HG03139 (cell line): Measurements from ENCODE around the gene DGCR2.
"Not testable (repeated sequence)": the region's sequence is repeated elsewhere in the genome, so short reads cannot be mapped to it uniquely, and the experiment has no call there.

Source experiments
- ATAC-seq: cut with Tn5 transposase; IDR thresholded peaks from one replicate; pipeline ENCODE4 v1.9.1; 2021; ENCODE audit not compliant: unreplicated experiment

Gene DGCR2

GRCh38 chr22:19084586-19084985 lies 37.6 kb downstream of the DGCR2 start:
- not testable (repeated sequence) for ATAC-seq

GRCh38 chr22:19084126-19084525 lies 38.1 kb downstream of the DGCR2 start:
- ATAC-seq: not testable (repeated sequence)

- no peak for ATAC-seq
Observed at GRCh38 chr22:19082793-19083192, 39.4 kb downstream of the DGCR2 start.

DNA sequence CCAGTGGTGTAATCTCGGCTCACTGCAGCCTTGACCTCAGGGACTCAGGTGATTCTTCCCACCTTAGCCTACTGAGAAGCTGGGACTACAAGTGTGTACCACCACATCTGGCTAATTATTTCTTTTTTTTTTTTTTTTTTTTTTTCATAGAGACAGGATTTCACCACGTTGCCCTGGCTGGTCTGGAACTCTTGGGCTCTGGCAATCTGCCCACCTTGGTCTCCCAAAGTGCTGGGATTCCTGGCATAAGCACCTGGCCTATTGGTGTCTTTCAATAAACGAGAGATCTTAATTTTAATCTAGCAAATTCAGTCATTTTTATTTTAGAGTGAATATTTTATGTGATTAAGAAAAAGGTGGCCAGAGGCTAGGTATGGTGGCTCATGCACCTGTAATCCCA lies 40.1 kb downstream of the DGCR2 start:
- ATAC-seq: no peak

GRCh38 chr22:19081351-19081750 lies 40.9 kb downstream of the DGCR2 start:
- no peak for ATAC-seq

- no peak for ATAC-seq
Observed at GRCh38 chr22:19080853-19081252, 41.4 kb downstream of the DGCR2 start.

DNA sequence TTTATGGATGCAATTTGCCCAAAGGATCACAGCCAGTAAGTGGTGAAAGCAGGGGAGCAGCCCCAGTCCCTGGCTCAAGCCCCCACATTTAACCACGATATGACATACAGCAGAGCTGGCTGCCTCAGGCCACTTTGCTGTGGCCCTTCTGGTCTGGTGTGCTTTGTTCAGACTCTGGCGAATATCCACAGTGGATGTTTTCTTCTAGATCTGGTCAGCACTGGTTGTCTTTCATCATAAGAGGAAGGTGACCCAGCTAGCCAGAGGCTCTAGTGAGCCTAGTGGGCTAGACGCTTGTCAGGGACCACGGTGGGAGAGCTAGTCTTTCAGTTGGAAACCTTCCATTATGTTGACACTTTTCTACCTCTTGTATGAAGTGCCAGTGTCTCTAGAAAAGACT lies 42.5 kb downstream of the DGCR2 start:
- no peak for ATAC-seq

- no peak for ATAC-seq
Observed at GRCh38 chr22:19075404-19075803, 46.8 kb downstream of the DGCR2 start.

DNA sequence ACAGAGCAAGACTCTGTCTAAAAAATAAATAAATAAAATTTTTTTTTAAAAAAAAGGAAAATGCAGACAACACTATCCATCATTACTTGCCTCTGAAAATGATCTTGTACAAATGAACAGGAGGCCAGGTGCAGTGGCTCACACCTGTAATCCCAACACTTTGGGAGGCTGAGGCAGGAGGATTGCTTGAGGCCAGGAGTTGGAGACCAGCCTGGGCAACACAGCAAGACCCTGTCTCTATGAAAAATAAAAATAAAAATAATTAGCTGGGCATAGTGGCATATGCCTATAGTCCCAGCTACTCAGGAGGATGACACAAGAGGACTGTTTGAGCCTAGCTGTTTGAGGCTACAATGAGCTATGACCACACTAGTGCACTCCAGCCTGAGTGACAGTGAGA lies 49.4 kb downstream of the DGCR2 start:
- not testable (repeated sequence) for ATAC-seq

DNA sequence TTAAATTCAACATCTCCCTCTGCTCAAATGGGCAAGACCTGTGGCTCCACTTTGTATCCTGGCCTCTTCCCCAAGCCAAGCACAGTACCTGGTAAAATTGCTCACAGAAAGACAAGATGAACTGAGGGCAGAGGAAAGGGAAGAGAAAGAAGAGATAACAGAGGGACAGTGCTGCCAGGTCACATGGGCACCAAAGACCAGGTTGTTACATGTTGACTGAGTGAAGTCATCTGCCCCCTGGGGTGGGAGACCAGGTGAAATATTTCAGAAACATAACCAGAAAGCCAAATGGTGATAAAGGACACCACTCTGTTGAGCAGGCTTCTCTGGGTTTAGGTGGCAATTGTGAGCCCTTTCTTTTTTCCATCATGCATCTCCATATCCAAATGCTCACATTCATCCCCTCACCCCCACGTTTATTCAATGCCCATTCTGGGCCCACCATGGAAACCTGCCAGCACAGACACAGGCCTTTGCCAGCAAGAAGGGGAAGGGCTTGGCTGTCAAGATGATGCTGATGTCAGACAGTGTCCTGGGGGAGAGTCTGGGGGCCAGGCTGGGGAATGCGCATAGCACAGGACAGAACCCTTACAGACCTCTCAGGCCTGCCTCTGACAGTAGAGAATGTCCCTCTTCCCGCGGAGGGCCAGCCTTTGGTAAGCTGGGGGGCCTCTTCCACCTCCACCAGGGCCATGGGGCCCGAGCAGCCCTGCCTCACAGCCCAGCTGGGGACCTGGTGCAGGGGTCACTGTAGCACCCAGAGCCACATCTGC lies 51.6 kb downstream of the DGCR2 start:
- no peak for ATAC-seq

GRCh38 chr22:19069451-19069850 lies 52.8 kb downstream of the DGCR2 start:
- ATAC-seq: no peak

DNA sequence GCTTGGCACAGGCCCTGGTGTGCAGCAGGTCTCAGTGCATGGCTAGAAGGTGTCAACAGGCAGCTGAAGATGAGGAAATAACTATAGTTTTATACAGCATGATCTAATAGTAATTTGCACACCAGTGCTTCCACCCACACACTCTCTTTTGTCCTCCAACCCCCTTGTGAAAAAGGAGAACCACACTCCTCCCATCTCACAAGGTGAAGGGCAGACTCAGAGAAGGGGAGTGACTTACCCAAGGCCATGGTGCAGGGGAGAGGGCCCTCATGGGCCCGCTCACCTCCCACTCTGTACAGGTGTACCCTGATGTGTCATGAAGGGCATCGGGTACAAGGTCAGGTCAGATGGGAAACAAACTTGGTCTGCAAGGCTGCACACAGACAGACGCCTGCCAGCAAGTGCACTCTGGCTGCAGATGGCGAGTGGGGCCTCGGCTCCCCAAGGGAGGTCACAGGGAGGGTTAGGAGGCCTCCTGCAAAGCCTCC lies 53.4 kb downstream of the DGCR2 start:
- ATAC-seq: no peak

DNA sequence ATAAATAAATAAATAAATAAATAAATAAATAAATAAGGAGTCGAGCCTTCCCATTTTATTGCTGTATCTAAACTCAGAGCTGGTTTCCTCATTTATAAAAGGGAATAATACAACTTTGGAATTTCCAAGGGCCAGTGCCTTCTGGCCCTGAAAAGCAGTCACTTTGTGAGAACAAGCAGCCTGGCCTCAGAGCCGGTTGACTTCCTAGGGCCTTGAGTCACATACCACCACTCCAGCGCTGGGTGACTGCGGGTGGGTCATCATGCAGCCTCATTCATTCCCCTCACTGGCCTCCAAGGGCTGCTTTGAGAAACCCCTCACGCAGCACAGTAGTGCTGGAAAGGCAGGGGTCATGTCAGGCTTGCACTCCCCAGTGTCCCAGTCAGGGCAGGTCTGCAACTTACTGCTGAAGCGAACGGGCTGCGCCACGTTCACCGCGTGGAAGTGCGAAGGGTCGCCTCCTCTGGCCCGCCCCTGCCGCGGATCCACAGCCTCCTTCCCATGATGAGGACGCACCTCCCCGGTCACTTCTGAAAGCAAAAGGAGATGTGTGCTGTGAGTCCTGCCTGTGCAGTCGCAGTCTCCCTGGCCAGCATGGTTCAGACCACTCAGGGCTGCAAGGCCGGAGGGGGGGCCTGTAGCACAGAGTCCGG lies 54.4 kb downstream of the DGCR2 start:
- ATAC-seq: no peak

DNA sequence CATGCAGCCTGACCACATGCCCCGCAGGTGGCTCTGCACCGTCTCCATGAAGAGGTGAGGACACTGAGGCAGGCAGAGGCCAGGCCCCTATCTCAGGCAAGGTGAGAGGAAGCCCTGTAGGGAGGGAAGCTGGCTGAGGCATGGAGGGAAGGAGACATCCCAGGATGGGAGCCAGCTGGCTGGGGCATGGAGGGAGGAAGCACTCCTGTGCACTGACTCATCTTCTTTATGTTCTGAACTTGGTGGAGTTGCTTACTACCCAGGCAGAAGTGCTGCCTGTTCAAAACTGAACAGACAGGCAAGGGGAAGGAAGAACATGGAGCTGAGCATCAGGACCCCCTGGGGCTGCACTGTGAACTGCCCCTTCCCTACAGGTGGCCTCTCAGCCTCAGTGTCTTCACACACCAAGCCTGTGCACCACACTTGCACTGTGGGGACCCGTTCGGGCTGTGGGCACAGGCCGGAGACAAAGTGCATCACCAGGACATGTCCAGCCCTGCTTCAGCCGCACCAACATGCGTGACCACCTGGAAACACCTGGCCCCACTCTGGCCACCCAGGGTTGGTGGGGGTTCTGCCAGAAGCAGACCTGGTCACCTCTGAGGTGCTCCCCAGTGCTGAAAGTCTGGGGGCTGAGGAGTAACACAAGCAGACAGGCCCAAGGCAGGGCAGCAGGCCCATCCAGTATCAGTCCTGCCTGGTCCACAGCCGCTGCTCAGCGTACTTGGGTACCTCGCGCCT lies 55.5 kb downstream of the DGCR2 start:
- no peak for ATAC-seq

DNA sequence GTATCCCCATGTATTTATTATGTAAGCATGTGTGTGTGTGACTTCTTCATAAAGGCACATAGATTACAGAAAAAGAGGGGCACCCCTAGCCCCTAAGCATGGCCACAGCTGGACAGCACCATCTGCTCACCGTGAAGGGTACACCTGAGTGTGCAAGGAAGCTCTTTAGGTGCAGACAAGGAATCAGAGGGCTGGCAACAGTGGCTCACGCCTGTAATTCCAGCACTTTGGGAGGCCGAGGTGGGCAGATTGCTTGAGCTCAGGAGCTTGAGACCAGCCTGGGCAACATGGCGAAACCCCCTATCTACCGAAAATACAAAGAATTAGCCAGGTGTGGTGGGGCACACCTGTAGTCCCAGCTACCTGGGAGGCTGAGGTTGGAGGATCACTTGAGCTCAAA lies 56.3 kb downstream of the DGCR2 start:
- no peak for ATAC-seq

DNA sequence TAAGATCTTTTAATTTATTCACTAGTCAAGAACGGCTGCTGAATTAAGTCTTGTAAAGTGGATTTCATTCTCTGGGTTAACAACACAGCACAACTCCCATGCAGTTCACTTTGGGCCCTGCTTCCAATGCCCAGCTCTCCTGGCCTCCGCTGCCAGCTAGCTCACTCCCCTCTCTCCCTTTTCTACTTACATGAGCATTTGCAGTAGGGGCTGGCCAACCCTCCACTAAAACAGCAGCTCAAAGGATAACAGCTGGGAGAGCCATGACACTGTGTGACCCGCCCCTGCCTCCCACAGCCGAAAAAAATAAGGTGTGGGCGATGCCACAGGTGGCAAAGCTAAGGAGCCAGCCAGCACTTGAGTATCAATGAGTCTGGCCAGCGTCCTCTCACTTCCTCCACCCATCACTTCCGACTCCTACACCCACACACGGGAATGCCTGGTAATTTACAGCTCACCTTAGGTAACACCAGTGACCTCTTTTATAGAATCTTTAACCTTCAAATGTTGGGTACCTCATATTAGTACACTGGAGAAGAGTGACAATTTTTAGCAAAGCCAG lies 56.8 kb downstream of the DGCR2 start:
- no peak for ATAC-seq

- ATAC-seq: no peak
Observed at GRCh38 chr22:19064354-19065054, 57.7 kb downstream of the DGCR2 start.

DNA sequence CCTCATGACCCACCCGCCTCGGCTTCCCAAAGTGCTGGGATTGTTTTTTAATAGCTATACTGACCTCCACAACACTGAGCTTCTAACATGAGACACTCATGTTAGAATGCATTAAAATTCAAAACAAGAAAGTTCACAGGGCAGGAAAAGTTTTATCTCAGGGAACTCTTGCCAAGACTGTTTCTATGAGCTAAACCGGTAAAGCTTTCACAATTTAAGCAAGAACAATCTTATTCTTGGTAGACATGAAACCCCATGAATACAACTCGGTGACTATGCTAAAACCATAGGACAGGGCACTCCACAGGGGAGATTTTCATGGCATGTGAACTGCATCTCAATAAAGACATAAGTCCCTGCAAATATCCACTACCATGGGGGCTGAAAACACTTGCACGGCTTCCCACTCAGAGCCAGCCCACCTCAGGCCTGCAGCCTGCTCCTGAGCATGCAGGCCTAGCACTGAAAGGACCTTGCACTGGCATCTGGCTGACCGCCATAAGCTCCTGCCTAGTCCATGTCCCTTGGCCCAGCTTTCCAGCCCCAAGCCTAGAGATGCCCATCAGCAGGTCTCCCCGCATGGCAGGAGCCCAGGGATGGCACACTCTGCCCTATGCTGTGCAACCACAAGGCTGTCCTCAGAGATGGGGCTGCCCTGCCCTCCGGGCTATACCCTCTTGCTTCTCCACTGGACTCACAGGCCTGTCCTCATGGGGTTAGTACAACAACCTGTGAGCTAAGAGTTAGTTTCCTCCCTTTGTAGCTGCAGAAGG lies 58.4 kb downstream of the DGCR2 start:
- ATAC-seq: no peak

DNA sequence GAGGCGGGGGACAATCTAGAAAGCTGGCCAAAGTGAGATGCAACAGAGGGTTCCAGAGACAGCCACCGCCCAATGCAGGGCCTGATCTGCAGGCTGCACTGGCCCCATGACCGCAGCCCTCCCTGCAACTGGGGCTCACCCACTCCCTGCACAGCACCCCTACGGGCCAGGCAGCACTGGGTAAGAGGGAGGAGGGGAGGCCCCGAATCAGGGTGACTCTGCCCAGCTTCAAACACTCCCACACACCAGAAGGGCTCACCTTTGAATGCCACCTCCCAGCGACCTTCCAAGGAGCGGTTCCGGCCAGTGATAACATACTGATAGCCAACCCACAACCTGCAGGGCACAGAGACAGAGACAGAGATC lies 59.3 kb downstream of the DGCR2 start:
- ATAC-seq: no peak
